Liver (tissue), 9 donors: ENCODE results near the gene MMD2. TPM values are rescaled to one million over a fixed set of nuclear protein-coding genes. Genes with fewer than 3 reads are reported as not detected.

Experiments used
- DNase-seq: peaks from one replicate; pipeline ENCODE4 v3.0.0-alpha.2; 2017; ENCODE audit warnings: low spot score
- H3K27ac ChIP-seq, 2 donors: one replicate each; pipeline ENCODE4 v1.7.0; 2013; ENCODE audit warnings: inconsistent platforms in 2 of 2, low read length in 2 of 2, control low read depth in 1 of 2, low read depth in 1 of 2, mild to moderate bottlenecking in 1 of 2
- H3K27me3 ChIP-seq, 4 donors: one replicate each; pipeline versions ENCODE4 v1.6.1 to v1.7.0; 2013; ENCODE audit warnings: low read length in 3 of 4, inconsistent platforms in 1 of 4, mild to moderate bottlenecking in 1 of 4, moderate library complexity in 1 of 4; ENCODE audit not compliant: control insufficient read depth in 4 of 4, insufficient read depth in 4 of 4
- H3K36me3 ChIP-seq, 4 donors: one replicate each; pipeline versions ENCODE4 v1.6.1 to v1.7.0; 2013; ENCODE audit warnings: low read length in 3 of 4, mild to moderate bottlenecking in 3 of 4, low read depth in 1 of 4, moderate library complexity in 1 of 4; ENCODE audit not compliant: control insufficient read depth in 4 of 4, insufficient read depth in 3 of 4
- H3K4me1 ChIP-seq, 4 donors: one replicate each; pipeline versions ENCODE4 v1.6.1 to v1.7.0; 2013; ENCODE audit warnings: low read length in 3 of 4, mild to moderate bottlenecking in 3 of 4, moderate library complexity in 1 of 4; ENCODE audit not compliant: control insufficient read depth in 4 of 4, insufficient read depth in 4 of 4
- H3K4me3 ChIP-seq, 3 donors: one replicate each; pipeline versions ENCODE4 v1.6.1 to v1.7.0; 2013; ENCODE audit warnings: low read length in 3 of 3, control low read depth in 1 of 3, low read depth in 1 of 3, mild to moderate bottlenecking in 1 of 3
- H3K9ac ChIP-seq, 2 donors: one replicate each; pipeline ENCODE4 v1.7.0; 2013; ENCODE audit warnings: low read length in 2 of 2, mild to moderate bottlenecking in 2 of 2, moderate library complexity in 2 of 2, control low read depth in 1 of 2, low read depth in 1 of 2
- H3K9me3 ChIP-seq, 4 donors: one replicate each; pipeline versions ENCODE4 v1.6.1 to v1.7.0; 2013; ENCODE audit warnings: low read length in 3 of 4; ENCODE audit not compliant: control insufficient read depth in 4 of 4
- ATF3 ChIP-seq: IDR thresholded peaks from 2 replicates; pipeline ENCODE4 v1.6.1; 2016; ENCODE audit warnings: antibody characterized with exemption
- CTCF ChIP-seq: fragments of 150-350 bp; IDR thresholded peaks from 2 replicates; pipeline ENCODE4 v1.5.1; 2017; ENCODE audit warnings: improper control_type of control experiment, low read depth, low read length; ENCODE audit not compliant: missing input control
- EGR1 ChIP-seq, 2 donors: IDR thresholded peaks; 2 replicates each; pipeline ENCODE4 v1.6.1; 2016 to 2018; ENCODE audit warnings: antibody characterized with exemption in 2 of 2, low read depth in 2 of 2
- FOXA1 ChIP-seq: IDR thresholded peaks from 2 replicates; pipeline ENCODE4 v1.6.1; 2016; ENCODE audit warnings: antibody characterized with exemption
- FOXA2 ChIP-seq: IDR thresholded peaks from 2 replicates; pipeline ENCODE4 v1.6.1; 2016; ENCODE audit warnings: antibody characterized with exemption
- GABPA ChIP-seq, 2 donors: IDR thresholded peaks in 1 of 2; conservative IDR thresholded peaks in 1 of 2; 2 replicates each; pipeline ENCODE4 v1.6.1; 2016; ENCODE audit warnings: antibody characterized with exemption in 2 of 2, mild to moderate bottlenecking in 1 of 2, moderate library complexity in 1 of 2
- HNF4A ChIP-seq, 2 donors: conservative IDR thresholded peaks; 2 replicates each; pipeline ENCODE4 v1.6.1; 2016; ENCODE audit warnings: antibody characterized with exemption in 2 of 2, mild to moderate bottlenecking in 2 of 2
- HNF4G ChIP-seq: IDR thresholded peaks from 2 replicates; pipeline ENCODE4 v1.6.1; 2016; ENCODE audit warnings: antibody characterized with exemption
- MAX ChIP-seq: IDR thresholded peaks from 2 replicates; pipeline ENCODE4 v1.6.1; 2016; ENCODE audit warnings: antibody characterized with exemption
- NR2F2 ChIP-seq: IDR thresholded peaks from 2 replicates; pipeline ENCODE4 v1.6.1; 2016; ENCODE audit warnings: antibody characterized with exemption
- RAD21 ChIP-seq, 2 donors: IDR thresholded peaks; 2 replicates each; pipeline ENCODE4 v1.6.1; 2016; ENCODE audit warnings: antibody characterized with exemption in 2 of 2, mild to moderate bottlenecking in 2 of 2
- SP1 ChIP-seq: IDR thresholded peaks from 2 replicates; pipeline ENCODE4 v1.6.1; 2018; ENCODE audit warnings: antibody characterized with exemption, mild to moderate bottlenecking
- TAF1 ChIP-seq: conservative IDR thresholded peaks from 2 replicates; pipeline ENCODE4 v1.6.1; 2016; ENCODE audit warnings: antibody characterized with exemption, mild to moderate bottlenecking
- YY1 ChIP-seq: IDR thresholded peaks from 2 replicates; pipeline ENCODE4 v1.6.1; 2016; ENCODE audit warnings: antibody characterized with exemption, mild to moderate bottlenecking
- ZBTB33 ChIP-seq: IDR thresholded peaks from 2 replicates; pipeline ENCODE4 v1.6.1; 2016; ENCODE audit warnings: antibody characterized with exemption
- WGBS: extraction: QIAGEN DNeasy Blood & Tissue Kit; methylation state at CpG from one replicate; pipeline ENCODE4 v1.1.7; 2013; 5-methylcytosine and 5-hydroxymethylcytosine counted together
- polyA plus RNA-seq, 2 donors: library from polyadenylated mRNA; stranded (reverse) in 1 of 2; unstranded in 1 of 2; fragments of 200-250 nt in 1 of 2; fragments of >200 nt in 1 of 2; fragmentation: Nextera tagmentation in 1 of 2; extraction: Ambion mirVana in 1 of 2; gene quantifications; one replicate each; pipeline versions ENCODE4 v1.2.1 to v1.2.3, GENCODE V29; 2013 to 2015
- total RNA-seq, 2 donors: library from RNA; depleted of rRNA; stranded (reverse); fragments of >200 nt; gene quantifications; one replicate each; pipeline ENCODE4 v1.2.3, GENCODE V29; 2014
- donor health status: healthy.
- donor health status: healthy.
- donor health status: healthy.
- donor health status: healthy.
- donor health status: healthy.

Gene MMD2
- total and polyA plus RNA-seq, 4 donors, result not detected

DNA sequence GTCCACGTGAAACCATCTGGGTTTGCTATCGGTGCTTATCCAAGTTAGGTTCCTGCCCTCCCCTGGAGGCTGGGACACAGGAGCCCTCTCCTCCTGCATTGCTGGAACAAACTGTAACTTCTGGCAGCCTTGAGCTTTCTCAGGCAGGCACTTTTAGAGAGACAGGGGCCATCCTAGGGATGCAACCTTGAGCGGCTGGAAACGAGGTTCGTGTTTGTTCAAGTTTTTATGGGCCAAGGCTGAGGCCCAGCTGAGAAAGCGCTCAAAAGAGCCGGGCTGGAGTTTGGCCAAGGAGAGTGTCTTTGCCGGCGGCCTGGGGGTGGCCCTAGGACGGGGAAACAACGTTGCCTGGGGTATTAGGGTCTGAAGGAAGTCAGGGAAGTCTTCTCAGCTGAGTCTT lies 5.5 kb upstream of the MMD2 start:
- 59% methylated on average over 11 of the region's 11 CpGs for WGBS
- Histone ChIP-seq H3K9me3 (no peaks in the 10 kb centered on the region), H3K27me3 (no peaks in the 10 kb centered on the region), H3K4me1 (no peaks in the 10 kb centered on the region), H3K27ac (no peak overlapping the region), H3K9ac (no peak overlapping the region), H3K4me3 (no peak overlapping the region), H3K36me3 (no peaks in the 10 kb centered on the region)
- TF ChIP-seq FOXA1, result no peak
- no peak for TF ChIP-seq SP1
- no peak for TF ChIP-seq ZBTB33
- no peak for TF ChIP-seq NR2F2
- no peak for TF ChIP-seq CTCF
- TF ChIP-seq TAF1, result no peak
- TF ChIP-seq RAD21 (IDR thresholded peaks at IDR 0.05), result no peak
- TF ChIP-seq EGR1 (IDR thresholded peaks at IDR 0.05; ENCODE audit: low read depth in 2 of 2), result no peak
- no peak for TF ChIP-seq HNF4G
- TF ChIP-seq ATF3, result no peak
- no peak for TF ChIP-seq FOXA2
- no peak for TF ChIP-seq MAX
- no peak for TF ChIP-seq HNF4A (conservative IDR thresholded peaks at IDR 0.05)
- no peak for TF ChIP-seq YY1
- TF ChIP-seq GABPA (IDR thresholded peaks at IDR 0.05 in 1 of 2, conservative IDR thresholded peaks at IDR 0.05 in 1 of 2), result no peak
- no peak for DNase-seq

DNA sequence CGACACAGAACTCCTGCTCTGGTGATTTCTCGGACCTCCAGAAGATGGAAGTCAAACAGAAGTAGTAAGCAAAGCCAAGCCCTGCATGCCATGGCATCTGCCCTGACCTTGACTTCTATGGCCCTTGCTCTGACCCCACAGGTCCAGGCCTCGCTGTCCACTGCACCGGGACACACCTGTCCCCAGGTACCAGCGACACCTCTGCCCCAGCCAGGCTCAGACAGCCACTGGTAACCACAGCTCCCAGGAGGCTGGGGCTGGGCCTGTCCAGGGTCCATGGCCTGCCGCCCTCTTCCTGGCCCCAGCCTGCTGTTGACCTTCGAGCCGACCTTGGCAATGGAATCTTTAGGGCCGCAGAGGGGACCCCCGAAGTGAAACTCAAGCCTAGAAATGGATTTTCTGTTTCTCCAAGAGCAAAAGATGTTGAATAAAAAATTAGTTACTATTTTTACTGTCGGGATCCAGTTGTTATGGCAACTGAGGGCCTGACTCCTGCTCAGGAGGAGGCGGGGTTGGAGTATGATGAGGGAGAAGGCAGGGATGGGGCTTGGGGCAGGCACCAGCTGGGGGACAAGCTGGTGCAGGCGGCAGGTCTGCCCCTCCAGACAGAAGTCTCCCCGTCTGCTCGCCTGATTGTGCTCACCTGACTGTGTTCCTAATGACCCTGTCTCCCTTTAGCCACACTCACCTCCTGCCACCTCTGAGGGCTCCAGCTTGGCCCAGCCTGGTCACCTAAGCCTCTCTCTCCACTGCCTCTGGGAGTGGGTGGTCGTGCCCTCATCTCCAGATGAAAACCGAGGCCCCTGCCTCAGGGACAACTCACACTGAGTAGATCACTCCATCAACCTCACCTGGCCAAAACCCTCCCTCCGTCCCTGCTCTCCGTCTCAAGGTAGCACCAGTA lies 4.1 kb upstream of the MMD2 start:
- no peak for DNase-seq
- no peaks in the 10 kb centered on the region for H3K36me3 ChIP-seq
- peaks cover 0 to 8% (median 0%) of the 10 kb centered on the region in 4 donors for H3K27me3 ChIP-seq
- H3K4me3 ChIP-seq, result no peak overlapping the region
- no peak overlapping the region for H3K27ac ChIP-seq
- H3K4me1 ChIP-seq, result peaks cover 0 to 4% (median 1%) of the 10 kb centered on the region in 4 donors
- H3K9ac ChIP-seq, result peak overlapping the region in 1 of 2 donors; percentile 8
- WGBS, result 67% methylated on average over 19 of the region's 19 CpGs
- no peaks in the 10 kb centered on the region for H3K9me3 ChIP-seq
- TF ChIP-seq RAD21 (IDR thresholded peaks at IDR 0.05) (no peak), SP1 (no peak), ATF3 (no peak)
